GM23248 (cell line): ENCODE measurements around the gene GATAD2B.

Experiments used
- EZH2 ChIP-seq: fragments of 200-600 bp; sonication (generic); IDR thresholded peaks from 2 replicates; pipeline ENCODE4 v1.6.1; 2018; ENCODE audit warnings: antibody characterized with exemption, mild to moderate bottlenecking; ENCODE audit not compliant: insufficient read depth, poor library complexity, severe bottlenecking
- EZH2phosphoT487 ChIP-seq: fragments of 200-600 bp; sonication (generic); IDR thresholded peaks from 2 replicates; pipeline ENCODE4 v1.6.1; 2018; ENCODE audit warnings: antibody characterized with exemption, moderate library complexity, mild to moderate bottlenecking, low read depth; ENCODE audit not compliant: insufficient read depth

DNA sequence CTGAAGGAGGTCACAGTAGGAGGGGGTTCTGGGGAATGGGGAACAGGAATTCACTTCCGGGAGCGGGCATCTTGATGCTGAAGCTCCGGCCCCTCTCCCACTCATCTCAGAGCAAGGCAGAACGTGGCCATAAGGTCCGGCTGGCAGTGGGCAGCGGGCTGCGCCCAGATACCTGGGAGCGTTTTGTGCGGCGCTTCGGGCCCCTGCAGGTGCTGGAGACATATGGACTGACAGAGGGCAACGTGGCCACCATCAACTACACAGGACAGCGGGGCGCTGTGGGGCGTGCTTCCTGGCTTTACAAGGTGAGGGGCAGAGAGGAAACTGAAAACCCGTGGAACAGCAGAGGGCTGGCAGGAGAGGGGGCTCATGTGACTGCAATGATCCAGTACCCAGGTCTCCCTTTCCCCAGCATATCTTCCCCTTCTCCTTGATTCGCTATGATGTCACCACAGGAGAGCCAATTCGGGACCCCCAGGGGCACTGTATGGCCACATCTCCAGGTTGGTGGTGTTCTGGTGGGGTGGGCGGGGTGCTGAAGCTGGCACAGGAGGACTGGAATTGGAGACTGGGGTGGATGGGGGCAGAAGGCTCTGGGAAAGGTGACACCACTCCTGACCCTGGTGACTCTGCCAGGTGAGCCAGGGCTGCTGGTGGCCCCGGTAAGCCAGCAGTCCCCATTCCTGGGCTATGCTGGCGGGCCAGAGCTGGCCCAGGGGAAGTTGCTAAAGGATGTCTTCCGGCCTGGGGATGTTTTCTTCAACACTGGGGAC lies 144.5 kb downstream of the GATAD2B start:
- TF ChIP-seq EZH2phosphoT487, result no peak
- no peak for TF ChIP-seq EZH2
